ENCODE measurements around the gene SPACA6.

- TF ChIP-seq CTCF (conservative IDR thresholded peaks at IDR 0.05; ENCODE audit: low read depth in 2 of 2) (no peak), REST (IDR thresholded peaks at IDR 0.05; ENCODE audit: unreplicated experiment) (no peak), JUNB (IDR thresholded peaks at IDR 0.05; ENCODE audit: unreplicated experiment) (no peak), EZH2 (IDR thresholded peaks at IDR 0.05; ENCODE audit: low read depth, unreplicated experiment) (no peak), CREB1 (CRISPR knock-in tag; IDR thresholded peaks at IDR 0.05; ENCODE audit: low read depth) (no peak), POLR2AphosphoS5 (IDR thresholded peaks at IDR 0.05; ENCODE audit: low read depth) (no peak), EZH2phosphoT487 (IDR thresholded peaks at IDR 0.05; ENCODE audit: unreplicated experiment) (no peak), STAT1 (IDR thresholded peaks at IDR 0.05; ENCODE audit: unreplicated experiment) (no peak), ETS1 (IDR thresholded peaks at IDR 0.05) (no peak)
Measured at GRCh38 chr19:51708811-51709210, 15.7 kb downstream of the SPACA6 start.
